Sciatic nerve (tissue), 2 donors: ENCODE results near the gene CASTOR2. TPM values are rescaled to one million over a fixed set of nuclear protein-coding genes. Genes with fewer than 3 reads are reported as not detected.
"Not testable (repeated sequence)": the region's sequence is repeated elsewhere in the genome, so short reads cannot be mapped to it uniquely, and the experiment has no call there.

Source experiments
- ATAC-seq: fragments of 200-7000 bp; cut with Tn5 transposase; one replicate; pipeline ENCODE4 v1.9.1; 2020; ENCODE audit warnings: mild to moderate bottlenecking, moderate library complexity
- DNase-seq: peaks from one replicate; pipeline ENCODE4 v3.0.0-alpha.2; 2020; ENCODE audit warnings: low spot score
- intact Hi-C: fragments of 100-400 bp; cut with DNase I; formaldehyde crosslinking; loops from one replicate; pipeline ENCODE4 v1.14.2; 2022
- total RNA-seq: library from RNA; stranded (reverse); fragmentation: NEBNext Ultra II Directional; extraction: Animal tissue kit (Norgen Biotek cat#: 25700); gene quantifications from one replicate; pipeline ENCODE4 v1.2.1, GENCODE V29; 2021
- donor health status: DM: no; HTN: no; CAD: no.
- donor health status: DM: no; HTN: no; CAD: no.

Gene CASTOR2
- total RNA-seq, 1 donor from 2014 or later, result 16.0 TPM

GRCh38 chr7:74977523-74977922 lies 13.0 kb downstream of the CASTOR2 start:
- DNase-seq, ATAC-seq, intact Hi-C loops: not testable (repeated sequence)

- intact Hi-C loops, ATAC-seq, DNase-seq: not testable (repeated sequence)
These were observed 23.9 kb downstream of the CASTOR2 start for GRCh38 chr7:74988436-74988835.

- ATAC-seq (no peak), DNase-seq (no peak)
- intact Hi-C loops, result no loop called here
These were observed 28.6 kb downstream of the CASTOR2 start for GRCh38 chr7:74993121-74993520.

- ATAC-seq, result peak; percentile 80
- intact Hi-C loops, DNase-seq: not testable (repeated sequence)
These were observed 30.5 kb downstream of the CASTOR2 start for GRCh38 chr7:74994869-74995543.

- DNase-seq, intact Hi-C loops, ATAC-seq: not testable (repeated sequence)
These were observed 31.9 kb downstream of the CASTOR2 start for GRCh38 chr7:74996361-74996760.

- DNase-seq, intact Hi-C loops, ATAC-seq: not testable (repeated sequence)
These were observed 33.3 kb downstream of the CASTOR2 start for GRCh38 chr7:74997811-74998210.

- intact Hi-C loops, DNase-seq, ATAC-seq: not testable (repeated sequence)
These were observed 36.9 kb downstream of the CASTOR2 start for GRCh38 chr7:75001356-75001755.

GRCh38 chr7:75010036-75010435 lies 45.5 kb downstream of the CASTOR2 start:
- ATAC-seq (no peak), DNase-seq (no peak)
- intact Hi-C loops, result no loop called here

GRCh38 chr7:75017832-75018231 lies 53.3 kb downstream of the CASTOR2 start:
- ATAC-seq (no peak), DNase-seq (no peak)
- intact Hi-C loops, result no loop called here

GRCh38 chr7:75018570-75019364 lies 54.3 kb downstream of the CASTOR2 start:
- DNase-seq, result no peak
- intact Hi-C loops, result no loop called here
- ATAC-seq, result no peak

GRCh38 chr7:75019800-75020199 lies 55.3 kb downstream of the CASTOR2 start:
- ATAC-seq, result no peak
- DNase-seq, result no peak
- intact Hi-C loops, result no loop called here

GRCh38 chr7:75024922-75025321 lies 60.4 kb downstream of the CASTOR2 start:
- DNase-seq, result no peak
- intact Hi-C loops, result no loop called here
- ATAC-seq, result peak; percentile 14

- ATAC-seq (no peak), DNase-seq (no peak)
- intact Hi-C loops, result no loop called here
These were observed 63.8 kb downstream of the CASTOR2 start for GRCh38 chr7:75028299-75028698.

- intact Hi-C loops, result no loop called here
- DNase-seq (no peak), ATAC-seq (no peak)
These were observed 68.6 kb downstream of the CASTOR2 start for GRCh38 chr7:75033064-75033463.

- ATAC-seq (no peak), DNase-seq (no peak)
- intact Hi-C loops, result no loop called here
These were observed 69.3 kb downstream of the CASTOR2 start for GRCh38 chr7:75033826-75034225.

- intact Hi-C loops, result no loop called here
- DNase-seq (no peak), ATAC-seq (no peak)
These were observed 74.0 kb downstream of the CASTOR2 start for GRCh38 chr7:75038508-75038907.

GRCh38 chr7:75039166-75039565 lies 74.7 kb downstream of the CASTOR2 start:
- intact Hi-C loops, result no loop called here
- ATAC-seq, result no peak

GRCh38 chr7:75039709-75040108 lies 75.2 kb downstream of the CASTOR2 start:
- intact Hi-C loops, result no loop called here
- ATAC-seq, result no peak
- no peak for DNase-seq

More at GRCh38 chr7:75039166-75039565, 74.7 kb downstream of the CASTOR2 start:
- DNase-seq, result no peak

GRCh38 chr7:75040512-75040911 lies 76.0 kb downstream of the CASTOR2 start:
- no peak for ATAC-seq
- DNase-seq, result no peak
- intact Hi-C loops, result no loop called here

GRCh38 chr7:75042286-75042685 lies 77.8 kb downstream of the CASTOR2 start:
- peak; percentile 79 for DNase-seq
- intact Hi-C loops, result no loop called here
- peak; percentile 27 for ATAC-seq
